ENCODE results near the gene HMGN4. TPM values are rescaled to one million over a fixed set of nuclear protein-coding genes. Genes with fewer than 3 reads are reported as not detected.

HMGN4 gene
- total and polyA plus RNA-seq, 9 of the 15 experiments (the other 6 are each of a cell fraction or from before 2014, with no cell fraction given) = 35.4 to 134 (median 94.1) TPM

DNA sequence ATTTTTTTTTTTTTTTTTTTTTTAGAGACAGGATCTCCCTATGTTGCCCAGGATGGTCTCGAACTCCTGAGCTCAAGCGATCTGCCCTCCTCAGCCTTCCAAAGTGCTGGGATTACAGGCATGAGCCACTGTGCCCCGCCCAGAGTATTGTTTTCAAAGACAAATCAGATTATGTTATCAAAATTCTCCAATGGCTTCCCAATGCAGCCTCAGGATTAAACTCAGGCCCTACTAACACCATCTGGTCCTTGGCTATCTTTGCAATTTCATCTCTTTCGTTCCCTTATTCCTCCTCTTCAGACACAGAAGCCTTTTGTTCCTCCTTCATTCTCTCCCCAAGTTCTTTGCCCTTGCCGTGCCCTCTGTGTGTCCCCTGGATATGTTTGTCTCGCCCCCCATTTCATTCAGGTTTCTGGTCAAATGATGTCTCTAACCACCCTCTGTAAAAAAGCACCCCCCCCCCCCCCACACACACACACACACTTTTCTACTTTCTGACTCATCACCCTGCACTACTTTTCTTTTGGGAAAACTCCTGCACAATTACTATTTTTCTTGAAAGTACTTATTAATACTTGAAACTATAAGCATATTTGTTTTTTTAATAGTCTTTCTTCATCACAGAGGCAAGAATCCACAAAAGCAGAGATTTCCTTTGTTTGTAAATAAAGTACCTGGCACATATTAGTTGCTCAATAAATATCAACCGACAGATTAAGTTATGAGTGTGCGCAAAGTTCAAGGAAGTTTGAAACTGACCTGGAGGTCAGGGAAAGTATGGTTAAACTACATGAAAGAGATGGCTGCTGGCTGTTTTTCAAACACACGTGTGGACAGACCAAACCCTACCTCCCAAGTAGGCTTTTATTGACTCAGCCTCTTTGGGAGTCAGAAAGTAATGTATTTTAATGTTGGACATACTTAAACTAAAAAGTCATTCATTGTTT is 21.4 kb upstream of the HMGN4 start (continued):
- TF ChIP-seq, protein P1, sequence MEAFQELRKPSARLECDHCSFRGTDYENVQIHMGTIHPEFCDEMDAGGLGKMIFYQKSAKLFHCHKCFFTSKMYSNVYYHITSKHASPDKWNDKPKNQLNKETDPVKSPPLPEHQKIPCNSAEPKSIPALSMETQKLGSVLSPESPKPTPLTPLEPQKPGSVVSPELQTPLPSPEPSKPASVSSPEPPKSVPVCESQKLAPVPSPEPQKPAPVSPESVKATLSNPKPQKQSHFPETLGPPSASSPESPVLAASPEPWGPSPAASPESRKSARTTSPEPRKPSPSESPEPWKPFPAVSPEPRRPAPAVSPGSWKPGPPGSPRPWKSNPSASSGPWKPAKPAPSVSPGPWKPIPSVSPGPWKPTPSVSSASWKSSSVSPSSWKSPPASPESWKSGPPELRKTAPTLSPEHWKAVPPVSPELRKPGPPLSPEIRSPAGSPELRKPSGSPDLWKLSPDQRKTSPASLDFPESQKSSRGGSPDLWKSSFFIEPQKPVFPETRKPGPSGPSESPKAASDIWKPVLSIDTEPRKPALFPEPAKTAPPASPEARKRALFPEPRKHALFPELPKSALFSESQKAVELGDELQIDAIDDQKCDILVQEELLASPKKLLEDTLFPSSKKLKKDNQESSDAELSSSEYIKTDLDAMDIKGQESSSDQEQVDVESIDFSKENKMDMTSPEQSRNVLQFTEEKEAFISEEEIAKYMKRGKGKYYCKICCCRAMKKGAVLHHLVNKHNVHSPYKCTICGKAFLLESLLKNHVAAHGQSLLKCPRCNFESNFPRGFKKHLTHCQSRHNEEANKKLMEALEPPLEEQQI (IDR thresholded peaks at IDR 0.05) = no peak
- TF ChIP-seq NFE2 (IDR thresholded peaks at IDR 0.05; ENCODE audit: low read depth) (no peak), CHD4 (IDR thresholded peaks at IDR 0.05; ENCODE audit: insufficient read depth, insufficient replicate concordance, low read depth, low read length, poor library complexity, severe bottlenecking) (no peak), ILF3 (IDR thresholded peaks at IDR 0.05; ENCODE audit: borderline replicate concordance) (no peak), TEAD4 (IDR thresholded peaks at IDR 0.05; ENCODE audit: low read length) (no peak), TEAD4 (CRISPR knock-in tag; IDR thresholded peaks at IDR 0.05; ENCODE audit: borderline replicate concordance) (no peak), RUNX1 (IDR thresholded peaks at IDR 0.05; ENCODE audit: low read depth) (no peak), ZNF696 (CRISPR knock-in tag; conservative IDR thresholded peaks at IDR 0.05) (no peak), MCM3 (IDR thresholded peaks at IDR 0.05) (no peak), RAD51 (IDR thresholded peaks at IDR 0.05; ENCODE audit: borderline replicate concordance, low read depth) (no peak), ZNF324 (CRISPR knock-in tag; IDR thresholded peaks at IDR 0.05) (no peak), KHSRP (IDR thresholded peaks at IDR 0.05) (no peak), NFIC (IDR thresholded peaks at IDR 0.05) (no peak), TGIF2 (CRISPR knock-in tag; IDR thresholded peaks at IDR 0.05) (no peak)
- TF ChIP-seq, protein P2, sequence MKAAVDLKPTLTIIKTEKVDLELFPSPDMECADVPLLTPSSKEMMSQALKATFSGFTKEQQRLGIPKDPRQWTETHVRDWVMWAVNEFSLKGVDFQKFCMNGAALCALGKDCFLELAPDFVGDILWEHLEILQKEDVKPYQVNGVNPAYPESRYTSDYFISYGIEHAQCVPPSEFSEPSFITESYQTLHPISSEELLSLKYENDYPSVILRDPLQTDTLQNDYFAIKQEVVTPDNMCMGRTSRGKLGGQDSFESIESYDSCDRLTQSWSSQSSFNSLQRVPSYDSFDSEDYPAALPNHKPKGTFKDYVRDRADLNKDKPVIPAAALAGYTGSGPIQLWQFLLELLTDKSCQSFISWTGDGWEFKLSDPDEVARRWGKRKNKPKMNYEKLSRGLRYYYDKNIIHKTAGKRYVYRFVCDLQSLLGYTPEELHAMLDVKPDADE (conservative IDR thresholded peaks at IDR 0.05; ENCODE audit: control insufficient read depth, low read depth, low read length) = no peak
- TF ChIP-seq, protein P3, sequence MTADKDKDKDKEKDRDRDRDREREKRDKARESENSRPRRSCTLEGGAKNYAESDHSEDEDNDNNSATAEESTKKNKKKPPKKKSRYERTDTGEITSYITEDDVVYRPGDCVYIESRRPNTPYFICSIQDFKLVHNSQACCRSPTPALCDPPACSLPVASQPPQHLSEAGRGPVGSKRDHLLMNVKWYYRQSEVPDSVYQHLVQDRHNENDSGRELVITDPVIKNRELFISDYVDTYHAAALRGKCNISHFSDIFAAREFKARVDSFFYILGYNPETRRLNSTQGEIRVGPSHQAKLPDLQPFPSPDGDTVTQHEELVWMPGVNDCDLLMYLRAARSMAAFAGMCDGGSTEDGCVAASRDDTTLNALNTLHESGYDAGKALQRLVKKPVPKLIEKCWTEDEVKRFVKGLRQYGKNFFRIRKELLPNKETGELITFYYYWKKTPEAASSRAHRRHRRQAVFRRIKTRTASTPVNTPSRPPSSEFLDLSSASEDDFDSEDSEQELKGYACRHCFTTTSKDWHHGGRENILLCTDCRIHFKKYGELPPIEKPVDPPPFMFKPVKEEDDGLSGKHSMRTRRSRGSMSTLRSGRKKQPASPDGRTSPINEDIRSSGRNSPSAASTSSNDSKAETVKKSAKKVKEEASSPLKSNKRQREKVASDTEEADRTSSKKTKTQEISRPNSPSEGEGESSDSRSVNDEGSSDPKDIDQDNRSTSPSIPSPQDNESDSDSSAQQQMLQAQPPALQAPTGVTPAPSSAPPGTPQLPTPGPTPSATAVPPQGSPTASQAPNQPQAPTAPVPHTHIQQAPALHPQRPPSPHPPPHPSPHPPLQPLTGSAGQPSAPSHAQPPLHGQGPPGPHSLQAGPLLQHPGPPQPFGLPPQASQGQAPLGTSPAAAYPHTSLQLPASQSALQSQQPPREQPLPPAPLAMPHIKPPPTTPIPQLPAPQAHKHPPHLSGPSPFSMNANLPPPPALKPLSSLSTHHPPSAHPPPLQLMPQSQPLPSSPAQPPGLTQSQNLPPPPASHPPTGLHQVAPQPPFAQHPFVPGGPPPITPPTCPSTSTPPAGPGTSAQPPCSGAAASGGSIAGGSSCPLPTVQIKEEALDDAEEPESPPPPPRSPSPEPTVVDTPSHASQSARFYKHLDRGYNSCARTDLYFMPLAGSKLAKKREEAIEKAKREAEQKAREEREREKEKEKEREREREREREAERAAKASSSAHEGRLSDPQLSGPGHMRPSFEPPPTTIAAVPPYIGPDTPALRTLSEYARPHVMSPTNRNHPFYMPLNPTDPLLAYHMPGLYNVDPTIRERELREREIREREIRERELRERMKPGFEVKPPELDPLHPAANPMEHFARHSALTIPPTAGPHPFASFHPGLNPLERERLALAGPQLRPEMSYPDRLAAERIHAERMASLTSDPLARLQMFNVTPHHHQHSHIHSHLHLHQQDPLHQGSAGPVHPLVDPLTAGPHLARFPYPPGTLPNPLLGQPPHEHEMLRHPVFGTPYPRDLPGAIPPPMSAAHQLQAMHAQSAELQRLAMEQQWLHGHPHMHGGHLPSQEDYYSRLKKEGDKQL (CRISPR knock-in tag; IDR thresholded peaks at IDR 0.05; ENCODE audit: borderline replicate concordance) = no peak
- TF ChIP-seq, protein P4, sequence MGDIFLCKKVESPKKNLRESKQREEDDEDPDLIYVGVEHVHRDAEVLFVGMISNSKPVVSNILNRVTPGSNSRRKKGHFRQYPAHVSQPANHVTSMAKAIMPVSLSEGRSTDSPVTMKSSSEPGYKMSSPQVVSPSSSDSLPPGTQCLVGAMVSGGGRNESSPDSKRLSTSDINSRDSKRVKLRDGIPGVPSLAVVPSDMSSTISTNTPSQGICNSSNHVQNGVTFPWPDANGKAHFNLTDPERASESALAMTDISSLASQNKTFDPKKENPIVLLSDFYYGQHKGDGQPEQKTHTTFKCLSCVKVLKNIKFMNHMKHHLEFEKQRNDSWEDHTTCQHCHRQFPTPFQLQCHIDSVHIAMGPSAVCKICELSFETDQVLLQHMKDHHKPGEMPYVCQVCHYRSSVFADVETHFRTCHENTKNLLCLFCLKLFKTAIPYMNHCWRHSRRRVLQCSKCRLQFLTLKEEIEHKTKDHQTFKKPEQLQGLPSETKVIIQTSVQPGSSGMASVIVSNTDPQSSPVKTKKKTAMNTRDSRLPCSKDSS (IDR thresholded peaks at IDR 0.05; ENCODE audit: low read depth, partially characterized antibody) = no peak

Measured in K562 (cell line).